NCI-H1417 treated with DMSO at 0.1 percent for 48 hours (cell line): ENCODE measurements around the gene SLC29A1.

Source experiments
- DNase-seq: peaks from one replicate; lab custom pipeline; 2025; lab: John Stamatoyannopoulos, UW

The SLC29A1 gene

GRCh38 chr6:44268095-44268628 is 44.8 kb downstream of the SLC29A1 start:
- DNase-seq, result no peak

- no peak for DNase-seq
Measured at GRCh38 chr6:44269178-44269920, 46.0 kb downstream of the SLC29A1 start.

GRCh38 chr6:44269921-44270525 is 46.6 kb downstream of the SLC29A1 start, which contains the start of gene TMEM151B:
TMEM151B (plus strand) TSS chr6:44270450; CDS start chr6:44270743, 293 bp downstream.
- no peak for DNase-seq

GRCh38 chr6:44270526-44271405 is 47.4 kb downstream of the SLC29A1 start:
- DNase-seq, result no peak

- no peak for DNase-seq
Measured at GRCh38 chr6:44271406-44271723, 48.0 kb downstream of the SLC29A1 start.

GRCh38 chr6:44271914-44272313 is 48.5 kb downstream of the SLC29A1 start:
- no peak for DNase-seq

GRCh38 chr6:44272529-44272928 is 49.1 kb downstream of the SLC29A1 start:
- no peak for DNase-seq

- DNase-seq, result no peak
Measured at GRCh38 chr6:44272999-44273566, 49.7 kb downstream of the SLC29A1 start.

GRCh38 chr6:44273617-44274016 is 50.2 kb downstream of the SLC29A1 start:
- DNase-seq, result no peak

- no peak for DNase-seq
Measured at GRCh38 chr6:44275271-44275748, 51.9 kb downstream of the SLC29A1 start.

GRCh38 chr6:44275749-44276648 is 52.6 kb downstream of the SLC29A1 start:
- no peak for DNase-seq

GRCh38 chr6:44276667-44277640 is 53.6 kb downstream of the SLC29A1 start:
- no peak for DNase-seq

GRCh38 chr6:44277763-44278162 is 54.4 kb downstream of the SLC29A1 start:
- no peak for DNase-seq

GRCh38 chr6:44278315-44278714 is 54.9 kb downstream of the SLC29A1 start:
- DNase-seq, result no peak

- no peak for DNase-seq
Measured at GRCh38 chr6:44278774-44279697, 55.6 kb downstream of the SLC29A1 start.
